K562 (cell line): Measurements from ENCODE around the gene MACROD2. TPM values are rescaled to one million over a fixed set of nuclear protein-coding genes. Genes with fewer than 3 reads are reported as not detected.

Experiments
- CHD7 ChIP-seq: fragments of 200-600 bp; sonication (generic); IDR thresholded peaks from one replicate; pipeline ENCODE4 v1.6.1; 2012; ENCODE audit warnings: mild to moderate bottlenecking, low read depth, low read length, inconsistent platforms
- polyA plus RNA-seq, 8 experiments: library from polyadenylated mRNA; depleted of rRNA in 4 of 8; stranded (reverse) in 5 of 8; unstranded in 3 of 8; fragments of >200 nt; fragmentation: Nextera tagmentation in 2 of 8; fragmentation: Illumina TruSeq in 1 of 8; extraction: Ambion mirVana in 2 of 8; extraction: Trizol in 1 of 8; gene quantifications; 2 replicates each; pipeline versions ENCODE4 v1.2.1 to v1.2.3, GENCODE V29; 2011 to 2014; ENCODE audit warnings: inconsistent platforms in 1 of 8, missing spikeins in 1 of 8
- total RNA-seq, 7 experiments: library from RNA; depleted of rRNA in 6 of 7; stranded (reverse); fragments of >200 nt in 6 of 7; fragmentation: Illumina TruSeq in 2 of 7; extraction: Trizol in 2 of 7; gene quantifications; 2 replicates each; pipeline versions ENCODE4 v1.2.1 to v1.2.3, GENCODE V29; 2011 to 2021; ENCODE audit warnings: low replicate concordance in 1 of 7

The MACROD2 gene
- total and polyA plus RNA-seq, 9 of the 15 experiments (the other 6 are each of a cell fraction or from before 2014, with no cell fraction given) = not detected

DNA sequence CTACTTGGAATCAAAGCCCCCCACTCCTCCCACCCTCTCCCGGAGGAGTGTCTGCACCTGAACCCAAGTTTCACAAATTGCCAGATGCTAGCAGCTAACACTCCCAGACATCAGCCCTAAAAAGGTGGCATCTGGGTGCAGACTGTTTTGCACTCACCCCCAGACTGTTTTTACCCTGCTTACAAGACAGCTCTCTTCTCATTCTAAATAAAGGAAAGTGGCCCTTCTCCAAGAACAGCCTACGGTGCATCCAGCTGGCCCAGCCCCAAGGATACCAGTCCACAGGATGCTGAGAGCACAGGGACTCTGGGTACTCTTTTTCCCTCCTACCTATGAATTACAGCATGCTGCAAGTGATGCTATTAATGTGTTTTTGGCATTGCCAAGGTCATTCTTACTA lies 1184.1 kb downstream of the MACROD2 start (continued):
- TF ChIP-seq CHD7 = no peak
